Neuronal stem cell (in vitro differentiated cells): ENCODE measurements around the gene ELF5.

ENCODE experiments used
- DNase-seq: peaks from one replicate; pipeline ENCODE4 v3.0.0-alpha.2; 2013; ENCODE audit warnings: low spot score
- H2AFZ ChIP-seq: one replicate; pipeline ENCODE4 v1.6.1; 2013; ENCODE audit warnings: mild to moderate bottlenecking, low read length, inconsistent platforms
- H2AK5ac ChIP-seq: 2 replicates; pipeline ENCODE4 v1.6.1; 2013; ENCODE audit warnings: low read depth, mild to moderate bottlenecking, inconsistent platforms, low read length, moderate library complexity, mixed read lengths
- H2BK120ac ChIP-seq: 2 replicates; pipeline ENCODE4 v1.6.1; 2013; ENCODE audit warnings: low read depth, mild to moderate bottlenecking, inconsistent platforms, low read length, moderate library complexity, mixed read lengths
- H2BK12ac ChIP-seq: one replicate; pipeline ENCODE4 v1.6.1; 2013; ENCODE audit warnings: low read length, inconsistent platforms
- H2BK15ac ChIP-seq: 2 replicates; pipeline ENCODE4 v1.6.1; 2013; ENCODE audit warnings: mild to moderate bottlenecking, low read length, inconsistent platforms, mixed read lengths
- H2BK5ac ChIP-seq: one replicate; pipeline ENCODE4 v1.6.1; 2013; ENCODE audit warnings: inconsistent platforms, mild to moderate bottlenecking, low read length, moderate library complexity
- H3K14ac ChIP-seq: one replicate; pipeline ENCODE4 v1.6.1; 2013; ENCODE audit warnings: low read length, inconsistent platforms
- H3K18ac ChIP-seq: 2 replicates; pipeline ENCODE4 v1.6.1; 2013; ENCODE audit warnings: low read length, inconsistent platforms
- H3K23ac ChIP-seq: 2 replicates; pipeline ENCODE4 v1.6.1; 2013; ENCODE audit warnings: low read depth, mild to moderate bottlenecking, mixed read lengths, low read length, inconsistent platforms; ENCODE audit not compliant: poor library complexity
- H3K27ac ChIP-seq: replicated peaks from 3 replicates; pipeline ENCODE4 v1.5.1; 2013; ENCODE audit warnings: low read length, inconsistent platforms
- H3K27me3 ChIP-seq, 3 experiments: 2 replicates each; pipeline ENCODE4 v1.6.1; 2013; ENCODE audit warnings: low read length in 3 of 3, mild to moderate bottlenecking in 2 of 3, inconsistent platforms in 1 of 3, low read depth in 1 of 3, mixed read lengths in 1 of 3, moderate library complexity in 1 of 3; ENCODE audit not compliant: control insufficient read depth in 3 of 3, insufficient read depth in 3 of 3
- H3K36me3 ChIP-seq, 2 donors: replicated peaks in 1 of 2; 2 replicates each; pipeline ENCODE4 v1.6.1; 2013; ENCODE audit warnings: low read length in 2 of 2; ENCODE audit not compliant: control insufficient read depth in 2 of 2, insufficient read depth in 2 of 2
- H3K4ac ChIP-seq: 2 replicates; pipeline ENCODE4 v1.6.1; 2013; ENCODE audit warnings: inconsistent platforms, mild to moderate bottlenecking, low read length, moderate library complexity
- H3K4me1 ChIP-seq, 2 donors: 1 replicate in 1 of 2; 2 replicates in 1 of 2; pipeline ENCODE4 v1.6.1; 2013; ENCODE audit warnings: low read length in 2 of 2, low read depth in 1 of 2; ENCODE audit not compliant: control insufficient read depth in 2 of 2, insufficient read depth in 1 of 2
- H3K4me2 ChIP-seq: one replicate; pipeline ENCODE4 v1.6.1; 2013; ENCODE audit warnings: mild to moderate bottlenecking, low read length, inconsistent platforms; ENCODE audit not compliant: insufficient read depth, poor library complexity, severe bottlenecking
- H3K4me3 ChIP-seq, 2 donors: 2 replicates each; pipeline ENCODE4 v1.5.1; 2013; ENCODE audit warnings: low read length in 2 of 2, mild to moderate bottlenecking in 2 of 2, inconsistent platforms in 1 of 2, moderate library complexity in 1 of 2
- H3K79me1 ChIP-seq: one replicate; pipeline ENCODE4 v1.6.1; 2013; ENCODE audit warnings: low read depth, mild to moderate bottlenecking, inconsistent platforms, low read length, moderate library complexity
- H3K9ac ChIP-seq: one replicate; pipeline ENCODE4 v1.6.1; 2013; ENCODE audit warnings: mild to moderate bottlenecking, low read depth, low read length, inconsistent platforms; ENCODE audit not compliant: poor library complexity
- H3K9me3 ChIP-seq, 2 donors: replicated peaks in 1 of 2; 2 replicates each; pipeline versions ENCODE3 to v1.6.1; 2013; ENCODE audit warnings: low read length in 2 of 2, mild to moderate bottlenecking in 2 of 2, inconsistent platforms in 1 of 2, low read depth in 1 of 2, mixed read lengths in 1 of 2, moderate library complexity in 1 of 2; ENCODE audit not compliant: control insufficient read depth in 2 of 2, insufficient read depth in 1 of 2
- H4K8ac ChIP-seq: one replicate; pipeline ENCODE4 v1.6.1; 2013; ENCODE audit warnings: low read depth, mild to moderate bottlenecking, inconsistent platforms, low read length, moderate library complexity
- H4K91ac ChIP-seq: one replicate; pipeline ENCODE4 v1.6.1; 2013; ENCODE audit warnings: low read length, low read depth, mild to moderate bottlenecking, inconsistent platforms; ENCODE audit not compliant: poor library complexity
- WGBS, 2 donors: extraction: QIAGEN DNeasy Blood & Tissue Kit; methylation state at CpG; one replicate each; pipeline ENCODE4 v1.1.7; 2013; ENCODE audit warnings: missing lambda C conversion rate in 2 of 2, mixed read lengths in 1 of 2; ENCODE audit not compliant: insufficient read length in 2 of 2, insufficient replicate concordance in 1 of 2; ENCODE audit errors: extremely low coverage in 2 of 2; 5-methylcytosine and 5-hydroxymethylcytosine counted together

The ELF5 gene

GRCh38 chr11:34495724-34496377 lies 17.7 kb downstream of the ELF5 start:
- no peak overlapping the region for H3K9ac ChIP-seq
- no peaks in the 10 kb centered on the region for H3K9me3 ChIP-seq
- no peak overlapping the region for H2AK5ac ChIP-seq
- H3K23ac ChIP-seq = no peak overlapping the region
- no peak overlapping the region for H3K4ac ChIP-seq
- no peaks in the 10 kb centered on the region for H3K79me1 ChIP-seq
- H3K18ac ChIP-seq = no peak overlapping the region
- H3K14ac ChIP-seq = no peak overlapping the region
- H3K4me1 ChIP-seq = peaks cover 0 to under 1% of the 10 kb centered on the region in 2 donors
- no peak overlapping the region for H3K27ac ChIP-seq
- no CpG with 5 or more reads among the region's 26 CpGs for WGBS, 2 donors
- H2BK5ac ChIP-seq = peak overlapping the region; percentile 2
- H2AFZ ChIP-seq = no peak overlapping the region
- H2BK15ac ChIP-seq = no peak overlapping the region
- no peak overlapping the region for H2BK120ac ChIP-seq
- no peak overlapping the region for H2BK12ac ChIP-seq
- no peaks in the 10 kb centered on the region for H3K36me3 ChIP-seq
- no peak for DNase-seq
- peaks cover 0 to 7% (median 0%) of the 10 kb centered on the region in 3 experiments for H3K27me3 ChIP-seq
- no peak overlapping the region for H4K91ac ChIP-seq
- no peak overlapping the region for H3K4me2 ChIP-seq
- H3K4me3 ChIP-seq = no peak overlapping the region
- H4K8ac ChIP-seq = no peak overlapping the region

GRCh38 chr11:34495239-34495723 lies 18.3 kb downstream of the ELF5 start:
- Histone ChIP-seq H2BK120ac (no peak overlapping the region), H3K9ac (no peak overlapping the region), H3K4me1 (peaks cover 0 to 6% of the 10 kb centered on the region in 2 donors), H3K4me2 (no peak overlapping the region), H3K9me3 (no peaks in the 10 kb centered on the region), H3K14ac (no peak overlapping the region), H2AK5ac (no peak overlapping the region), H2BK12ac (no peak overlapping the region), H3K4me3 (no peak overlapping the region), H4K8ac (no peak overlapping the region), H3K36me3 (no peaks in the 10 kb centered on the region), H3K4ac (no peak overlapping the region), H2AFZ (no peak overlapping the region), H3K79me1 (no peaks in the 10 kb centered on the region), H3K18ac (no peak overlapping the region), H3K23ac (no peak overlapping the region), H4K91ac (no peak overlapping the region), H2BK15ac (no peak overlapping the region), H3K27me3 (peaks cover 0 to 7% (median 0%) of the 10 kb centered on the region in 3 experiments), H3K27ac (no peak overlapping the region), H2BK5ac (no peak overlapping the region)
- no peak for DNase-seq
- WGBS, 2 donors = no CpG with 5 or more reads among the region's 12 CpGs

GRCh38 chr11:34493926-34494595 lies 19.5 kb downstream of the ELF5 start:
- Histone ChIP-seq H3K27ac (no peak overlapping the region), H2BK5ac (no peak overlapping the region), H3K79me1 (no peaks in the 10 kb centered on the region), H3K9ac (no peak overlapping the region), H2BK15ac (no peak overlapping the region), H3K23ac (no peak overlapping the region), H4K91ac (no peak overlapping the region), H3K36me3 (no peaks in the 10 kb centered on the region), H2BK120ac (no peak overlapping the region), H3K4ac (no peak overlapping the region), H3K4me2 (no peak overlapping the region), H3K4me3 (no peak overlapping the region), H3K4me1 (peaks cover 0 to 7% of the 10 kb centered on the region in 2 donors), H2AFZ (no peak overlapping the region), H3K9me3 (no peaks in the 10 kb centered on the region), H3K27me3 (peaks cover 0 to 7% (median 0%) of the 10 kb centered on the region in 3 experiments), H2AK5ac (no peak overlapping the region), H2BK12ac (no peak overlapping the region), H3K18ac (no peak overlapping the region), H3K14ac (no peak overlapping the region), H4K8ac (no peak overlapping the region)
- WGBS, 2 donors = no CpG with 5 or more reads among the region's 4 CpGs
- no peak for DNase-seq

GRCh38 chr11:34493468-34493867 lies 20.1 kb downstream of the ELF5 start:
- Histone ChIP-seq H3K23ac (no peak overlapping the region), H2BK15ac (no peak overlapping the region), H3K4ac (peak overlapping the region; percentile 19), H3K4me2 (no peak overlapping the region), H3K14ac (no peak overlapping the region), H3K18ac (peak overlapping the region; percentile 53), H3K9ac (no peak overlapping the region), H2AFZ (no peak overlapping the region), H3K4me3 (no peak overlapping the region), H3K4me1 (peaks cover 0 to 7% of the 10 kb centered on the region in 2 donors), H4K8ac (no peak overlapping the region), H2AK5ac (peak overlapping the region; percentile 16), H3K9me3 (no peaks in the 10 kb centered on the region), H4K91ac (no peak overlapping the region), H3K27me3 (peaks cover 0 to 7% (median 0%) of the 10 kb centered on the region in 3 experiments), H3K27ac (no peak overlapping the region), H3K36me3 (no peaks in the 10 kb centered on the region), H2BK12ac (no peak overlapping the region), H3K79me1 (no peaks in the 10 kb centered on the region), H2BK120ac (no peak overlapping the region), H2BK5ac (no peak overlapping the region)
- DNase-seq = no peak
- no CpG with 5 or more reads among the region's 8 CpGs for WGBS, 2 donors
